GM12864 (cell line): ENCODE data around the gene ATXN10.

Source experiments
- DNase-seq: peaks from one replicate; pipeline ENCODE4 v3.0.0-alpha.2; 2011; ENCODE audit warnings: low read depth
- H3K4me3 ChIP-seq: 2 replicates; pipeline ENCODE4 v1.5.1; 2011; ENCODE audit warnings: mild to moderate bottlenecking, low read depth, low read length, control low read depth
- CTCF ChIP-seq: IDR thresholded peaks from 2 replicates; pipeline ENCODE4 v1.5.1; 2011; ENCODE audit warnings: low read depth, mild to moderate bottlenecking, moderate library complexity, low read length, control low read depth, inconsistent platforms; ENCODE audit errors: missing control alignments

ATXN10 gene

GRCh38 chr22:45887202-45888131, 215.8 kb downstream of the ATXN10 start:
- DNase-seq, result no peak
- TF ChIP-seq CTCF, result no peak
- H3K4me3 ChIP-seq, result no peak overlapping the region

GRCh38 chr22:45888221-45889092, 216.8 kb downstream of the ATXN10 start:
- no peak overlapping the region for H3K4me3 ChIP-seq
- TF ChIP-seq CTCF, result no peak
- no peak for DNase-seq

- TF ChIP-seq CTCF, result no peak
- H3K4me3 ChIP-seq, result no peak overlapping the region
- DNase-seq, result no peak
Measured at GRCh38 chr22:45889093-45889538, 217.5 kb downstream of the ATXN10 start.

GRCh38 chr22:45889539-45890350, 218.1 kb downstream of the ATXN10 start:
- no peak overlapping the region for H3K4me3 ChIP-seq
- DNase-seq, result no peak
- TF ChIP-seq CTCF, result no peak

- TF ChIP-seq CTCF, result no peak
- H3K4me3 ChIP-seq, result no peak overlapping the region
- no peak for DNase-seq
Measured at GRCh38 chr22:45890351-45890635, 218.7 kb downstream of the ATXN10 start.

GRCh38 chr22:45891021-45891421, 219.4 kb downstream of the ATXN10 start:
- no peak overlapping the region for H3K4me3 ChIP-seq
- no peak for DNase-seq
- TF ChIP-seq CTCF, result no peak
